ENCODE data around the gene TMEM52.

Gene TMEM52

GRCh38 chr1:1918901-1919303 lies at the start of gene TMEM52:
Gene TMEM52, minus strand, starts transcription at chr1:1919279. Its CDS starts 14 bp downstream, at chr1:1919265.
- no peak for FAIRE-seq

GRCh38 chr1:1967879-1968278 lies 48.8 kb upstream of the TMEM52 start:
- no peak for DNase-seq (ENCODE audit: insufficient read length, low spot score)
- no peak for FAIRE-seq

More at GRCh38 chr1:1918901-1919303, at the start of gene TMEM52:
- no peak for DNase-seq (ENCODE audit: insufficient read length, low spot score)

- no peak for DNase-seq (ENCODE audit: insufficient read length, low spot score)
- FAIRE-seq = no peak
Measured at GRCh38 chr1:1967151-1967550, 48.1 kb upstream of the TMEM52 start.

- FAIRE-seq (no peak), DNase-seq (ENCODE audit: insufficient read length, low spot score) (no peak)
Measured at GRCh38 chr1:1966071-1966740, 47.1 kb upstream of the TMEM52 start.

- DNase-seq (ENCODE audit: insufficient read length, low spot score) (no peak), FAIRE-seq (no peak)
Measured at GRCh38 chr1:1965546-1965945, 46.5 kb upstream of the TMEM52 start.

GRCh38 chr1:1964811-1965210 lies 45.7 kb upstream of the TMEM52 start:
- no peak for DNase-seq (ENCODE audit: insufficient read length, low spot score)
- no peak for FAIRE-seq

GRCh38 chr1:1963570-1963969 lies 44.5 kb upstream of the TMEM52 start:
- FAIRE-seq = no peak
- DNase-seq (ENCODE audit: insufficient read length, low spot score) = no peak

DNA sequence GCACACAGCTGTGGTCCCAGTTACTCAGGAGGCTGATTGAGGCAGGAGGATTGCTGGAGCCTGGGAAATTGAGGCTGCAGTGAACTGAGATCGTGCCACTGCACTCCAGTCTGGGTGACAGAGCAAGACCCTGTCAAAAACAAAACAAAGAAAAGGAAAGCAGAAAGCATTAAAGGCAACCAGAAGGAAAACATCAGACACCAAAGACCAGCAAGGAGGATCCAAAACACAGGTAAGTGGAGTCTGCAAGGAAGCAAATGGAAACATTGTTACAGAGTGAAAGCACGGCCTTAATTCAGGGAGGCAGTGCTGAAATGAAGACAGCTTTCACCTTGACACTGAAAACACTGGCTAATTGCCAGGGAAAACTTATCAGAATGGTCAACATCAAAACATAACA lies 43.7 kb upstream of the TMEM52 start:
- DNase-seq (ENCODE audit: insufficient read length, low spot score) = no peak
- no peak for FAIRE-seq

DNA sequence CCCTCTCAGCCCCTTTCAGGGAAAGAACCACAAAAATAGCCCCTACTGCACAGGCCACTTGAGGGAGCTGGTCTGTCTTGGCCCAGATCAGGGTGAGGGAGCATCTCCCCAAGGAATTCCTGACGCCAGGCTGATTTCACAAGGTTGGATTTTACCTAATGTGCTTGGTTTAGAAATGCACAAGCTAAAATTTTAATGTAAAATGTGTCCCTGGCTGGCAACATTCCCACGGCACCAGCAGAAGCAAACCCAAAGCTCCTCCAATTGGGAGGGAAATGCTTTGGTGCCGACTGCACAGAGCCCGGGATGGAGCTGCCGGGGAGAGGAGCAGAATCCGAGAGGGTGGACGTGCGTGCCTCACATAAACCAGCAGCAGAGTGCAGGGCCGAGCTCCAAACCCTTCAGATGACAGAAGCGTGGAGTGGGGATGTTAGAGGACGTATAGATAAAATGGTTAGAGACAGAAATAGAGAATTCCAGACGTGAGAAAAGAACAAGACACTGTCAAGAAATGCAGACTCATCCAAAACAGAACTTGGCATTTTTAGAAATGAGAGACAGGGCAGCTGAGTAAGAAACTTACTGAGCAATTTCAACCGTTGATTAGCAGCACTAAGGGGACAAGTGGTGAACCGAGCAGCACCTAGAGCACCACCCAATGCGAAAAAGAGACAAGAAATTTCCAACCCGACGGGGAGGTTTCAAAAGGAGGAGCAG lies 41.6 kb upstream of the TMEM52 start:
- FAIRE-seq (no peak), DNase-seq (ENCODE audit: insufficient read length, low spot score) (no peak)

- peak; percentile 90 for FAIRE-seq
- DNase-seq (ENCODE audit: insufficient read length, low spot score) = peak; percentile 92
Measured at GRCh38 chr1:1959840-1960479, 40.9 kb upstream of the TMEM52 start.

DNA sequence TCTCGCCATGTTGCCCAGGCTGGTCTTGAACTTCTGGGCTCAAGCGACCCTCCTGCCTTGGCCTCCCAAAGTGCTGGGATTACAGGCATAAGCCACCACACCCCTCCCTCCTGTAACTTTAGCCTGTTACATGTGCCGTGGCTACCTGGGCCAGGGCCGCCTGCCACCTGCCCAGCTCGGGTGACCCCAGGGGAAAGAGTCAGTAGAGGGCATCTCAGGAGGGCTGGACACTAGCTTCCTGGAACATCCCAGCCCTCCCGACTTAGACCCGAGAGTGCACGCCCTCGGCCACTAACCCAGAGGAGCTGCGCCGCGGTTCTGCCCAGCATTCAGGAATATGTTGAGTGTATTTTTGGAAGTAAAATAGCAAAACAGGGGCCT lies 40.4 kb upstream of the TMEM52 start:
- DNase-seq (ENCODE audit: insufficient read length, low spot score) = no peak
- FAIRE-seq = no peak

DNA sequence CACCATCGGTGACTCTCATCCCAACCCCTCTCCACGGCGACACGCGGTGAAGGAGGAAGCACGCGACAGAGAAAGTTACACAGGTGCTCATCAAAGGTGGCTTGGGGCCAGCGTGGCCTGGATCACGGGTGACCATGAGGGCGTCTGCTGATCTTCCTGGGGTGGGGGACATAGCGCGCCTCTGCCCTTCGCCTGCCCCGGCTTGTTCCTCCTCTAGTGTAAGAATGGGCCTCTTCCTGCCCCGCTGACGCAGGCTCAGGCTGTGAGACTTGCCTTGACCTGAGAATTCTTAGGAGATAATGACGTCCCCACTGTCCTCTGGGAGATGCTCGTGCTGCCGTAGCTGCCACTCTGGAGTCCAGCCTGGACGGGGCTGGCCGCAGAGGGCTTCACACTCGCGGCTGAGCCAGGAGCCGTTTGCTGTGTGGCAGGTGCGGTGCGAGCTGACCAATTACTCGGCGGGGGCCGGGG lies 39.0 kb upstream of the TMEM52 start:
- DNase-seq (ENCODE audit: insufficient read length, low spot score) (no peak), FAIRE-seq (no peak)

GRCh38 chr1:1957533-1957961 lies 38.5 kb upstream of the TMEM52 start:
- FAIRE-seq (no peak), DNase-seq (ENCODE audit: insufficient read length, low spot score) (no peak)

- no peak for FAIRE-seq
- DNase-seq (ENCODE audit: insufficient read length, low spot score) = no peak
Measured at GRCh38 chr1:1956586-1957532, 37.8 kb upstream of the TMEM52 start.

- FAIRE-seq = no peak
- no peak for DNase-seq (ENCODE audit: insufficient read length, low spot score)
Measured at GRCh38 chr1:1956101-1956500, 37.0 kb upstream of the TMEM52 start.

- DNase-seq (ENCODE audit: insufficient read length, low spot score) (no peak), FAIRE-seq (no peak)
Measured at GRCh38 chr1:1955621-1956094, 36.6 kb upstream of the TMEM52 start.

- no peak for DNase-seq (ENCODE audit: insufficient read length, low spot score)
- FAIRE-seq = no peak
Measured at GRCh38 chr1:1954831-1955441, 35.9 kb upstream of the TMEM52 start.

DNA sequence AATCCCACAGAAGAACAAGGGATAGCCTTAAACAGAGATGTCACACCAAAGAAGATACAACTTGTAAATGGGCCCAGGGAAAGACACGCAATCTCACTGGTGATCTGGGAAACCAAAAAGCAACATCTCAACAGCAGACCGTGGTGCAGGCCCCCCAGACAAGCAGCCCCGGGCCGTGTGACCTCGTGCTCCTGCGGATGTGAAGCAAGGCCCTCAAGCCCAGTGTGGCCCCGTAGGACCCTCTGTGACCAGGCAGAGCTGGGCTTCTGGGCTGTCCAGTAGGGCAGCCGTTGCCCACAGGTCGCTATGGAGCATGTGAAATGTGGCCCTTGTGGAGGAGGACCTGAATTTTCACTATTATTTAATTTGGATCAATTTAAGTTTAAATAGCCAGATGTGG lies 34.9 kb upstream of the TMEM52 start:
- no peak for FAIRE-seq

GRCh38 chr1:1950940-1951339 lies 31.9 kb upstream of the TMEM52 start:
- no peak for DNase-seq (ENCODE audit: insufficient read length, low spot score)

More for the DNA sequence above, 34.9 kb upstream of the TMEM52 start:
- no peak for DNase-seq (ENCODE audit: insufficient read length, low spot score)

DNA sequence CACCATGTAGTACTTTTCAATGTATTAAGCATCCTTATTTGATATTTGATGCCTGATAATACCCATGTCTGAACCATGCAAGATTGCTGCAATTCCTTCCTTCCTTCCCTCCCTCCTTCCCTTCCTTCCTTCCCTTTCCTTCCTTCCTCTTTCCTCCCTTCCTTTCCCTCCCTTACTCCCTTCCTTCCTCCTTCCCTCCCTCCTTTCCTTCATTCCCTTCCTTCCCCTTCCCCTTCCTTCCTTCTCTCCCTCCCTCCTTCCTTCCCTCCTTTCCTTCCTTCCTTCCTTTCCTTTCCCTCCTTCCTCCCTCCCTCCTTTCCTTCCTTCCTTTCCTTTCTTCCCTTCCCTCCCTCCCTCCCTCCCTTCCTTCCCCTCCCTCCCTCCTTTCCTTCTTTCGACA lies 29.7 kb upstream of the TMEM52 start:
- no peak for DNase-seq (ENCODE audit: insufficient read length, low spot score)
- no peak for FAIRE-seq

More at GRCh38 chr1:1950940-1951339, 31.9 kb upstream of the TMEM52 start:
- no peak for FAIRE-seq

All from HTR-8/SVneo (cell line).